HS-5 (cell line): Measurements from ENCODE around the gene ACSM2B.
"Not testable (repeated sequence)": the region's sequence is repeated elsewhere in the genome, so short reads cannot be mapped to it uniquely, and the experiment has no call there.

ENCODE experiments used
- DNase-seq: peaks from one replicate; pipeline ENCODE4 v3.0.0-alpha.2; 2012; ENCODE audit warnings: low read depth

ACSM2B gene

GRCh38 chr16:20595694-20596093, 19.5 kb upstream of the ACSM2B start:
- not testable (repeated sequence) for DNase-seq

- DNase-seq = not testable (repeated sequence)
Measured at GRCh38 chr16:20595068-20595467, 18.9 kb upstream of the ACSM2B start.

GRCh38 chr16:20592780-20593179, 16.6 kb upstream of the ACSM2B start:
- DNase-seq = not testable (repeated sequence)

- DNase-seq = not testable (repeated sequence)
Measured at GRCh38 chr16:20589486-20589885, 13.3 kb upstream of the ACSM2B start.

GRCh38 chr16:20587645-20588074, 11.5 kb upstream of the ACSM2B start:
- DNase-seq = not testable (repeated sequence)

GRCh38 chr16:20586716-20587115, 10.5 kb upstream of the ACSM2B start:
- not testable (repeated sequence) for DNase-seq

- DNase-seq = not testable (repeated sequence)
Measured at GRCh38 chr16:20586112-20586511, 9.9 kb upstream of the ACSM2B start.

- DNase-seq = not testable (repeated sequence)
Measured at GRCh38 chr16:20580487-20581259, 4.5 kb upstream of the ACSM2B start.

GRCh38 chr16:20578091-20578490, 1.9 kb upstream of the ACSM2B start:
- not testable (repeated sequence) for DNase-seq

- DNase-seq = not testable (repeated sequence)
Measured at GRCh38 chr16:20569117-20569651, 7.0 kb downstream of the ACSM2B start.

GRCh38 chr16:20568404-20568803, 7.8 kb downstream of the ACSM2B start:
- no peak for DNase-seq

- no peak for DNase-seq
Measured at GRCh38 chr16:20566864-20567263, 9.3 kb downstream of the ACSM2B start.

GRCh38 chr16:20565334-20565733, 10.8 kb downstream of the ACSM2B start:
- not testable (repeated sequence) for DNase-seq

- DNase-seq = not testable (repeated sequence)
Measured at GRCh38 chr16:20564218-20564617, 11.9 kb downstream of the ACSM2B start.

- not testable (repeated sequence) for DNase-seq
Measured at GRCh38 chr16:20555628-20556027, 20.5 kb downstream of the ACSM2B start.

GRCh38 chr16:20554689-20555088, 21.5 kb downstream of the ACSM2B start:
- DNase-seq = not testable (repeated sequence)

GRCh38 chr16:20553493-20553892, 22.7 kb downstream of the ACSM2B start:
- DNase-seq = not testable (repeated sequence)

- not testable (repeated sequence) for DNase-seq
Measured at GRCh38 chr16:20546951-20547350, 29.2 kb downstream of the ACSM2B start.

GRCh38 chr16:20546278-20546853, 29.8 kb downstream of the ACSM2B start:
- not testable (repeated sequence) for DNase-seq

GRCh38 chr16:20540603-20541316, 35.4 kb downstream of the ACSM2B start:
- DNase-seq = not testable (repeated sequence)

- DNase-seq = no peak
Measured at GRCh38 chr16:20538687-20539086, 37.5 kb downstream of the ACSM2B start.

- DNase-seq = no peak
Measured at GRCh38 chr16:20538181-20538580, 38.0 kb downstream of the ACSM2B start.
